Panc1 (cell line): Measurements from ENCODE around the gene NAGPA.

Experiments
- CTCF ChIP-seq: fragments of 450-650 bp; IDR thresholded peaks from 2 replicates; pipeline ENCODE4 v1.5.1; 2017; ENCODE audit warnings: mild to moderate bottlenecking
- POLR2AphosphoS5 ChIP-seq: IDR thresholded peaks from 2 replicates; pipeline ENCODE4 v1.6.1; 2012; ENCODE audit warnings: mild to moderate bottlenecking, low read depth, low read length, moderate library complexity
- REST ChIP-seq, 2 experiments: IDR thresholded peaks; 2 replicates each; pipeline ENCODE4 v1.6.1; 2011 to 2012; ENCODE audit warnings: low read depth in 2 of 2, control low read depth in 1 of 2, low read length in 1 of 2, mild to moderate bottlenecking in 1 of 2, moderate library complexity in 1 of 2; ENCODE audit not compliant: insufficient read depth in 1 of 2
- SIN3A ChIP-seq: IDR thresholded peaks from 2 replicates; pipeline ENCODE4 v1.6.1; 2012; ENCODE audit warnings: low read depth, mild to moderate bottlenecking, low read length, moderate library complexity, borderline replicate concordance; ENCODE audit not compliant: insufficient read depth
- TCF7L2 ChIP-seq: IDR thresholded peaks from 2 replicates; pipeline ENCODE4 v1.6.1; 2011; ENCODE audit warnings: mild to moderate bottlenecking, low read depth, low read length, inconsistent platforms

GRCh38 chr16:5065326-5065725, 31.6 kb upstream of the NAGPA start:
- TF ChIP-seq REST (IDR thresholded peaks at IDR 0.05; ENCODE audit: insufficient read depth in 1 of 2, low read depth in 2 of 2, low read length in 1 of 2) (no peak), CTCF (no peak), POLR2AphosphoS5 (no peak), SIN3A (no peak), TCF7L2 (no peak)
